DMS79 treated with DMSO at 0.1 percent for 48 hours (cell line): Measurements from ENCODE around the gene GARIN5B.

Experiments
- DNase-seq: peaks from one replicate; lab custom pipeline; 2025; lab: John Stamatoyannopoulos, UW

Gene GARIN5B

DNA sequence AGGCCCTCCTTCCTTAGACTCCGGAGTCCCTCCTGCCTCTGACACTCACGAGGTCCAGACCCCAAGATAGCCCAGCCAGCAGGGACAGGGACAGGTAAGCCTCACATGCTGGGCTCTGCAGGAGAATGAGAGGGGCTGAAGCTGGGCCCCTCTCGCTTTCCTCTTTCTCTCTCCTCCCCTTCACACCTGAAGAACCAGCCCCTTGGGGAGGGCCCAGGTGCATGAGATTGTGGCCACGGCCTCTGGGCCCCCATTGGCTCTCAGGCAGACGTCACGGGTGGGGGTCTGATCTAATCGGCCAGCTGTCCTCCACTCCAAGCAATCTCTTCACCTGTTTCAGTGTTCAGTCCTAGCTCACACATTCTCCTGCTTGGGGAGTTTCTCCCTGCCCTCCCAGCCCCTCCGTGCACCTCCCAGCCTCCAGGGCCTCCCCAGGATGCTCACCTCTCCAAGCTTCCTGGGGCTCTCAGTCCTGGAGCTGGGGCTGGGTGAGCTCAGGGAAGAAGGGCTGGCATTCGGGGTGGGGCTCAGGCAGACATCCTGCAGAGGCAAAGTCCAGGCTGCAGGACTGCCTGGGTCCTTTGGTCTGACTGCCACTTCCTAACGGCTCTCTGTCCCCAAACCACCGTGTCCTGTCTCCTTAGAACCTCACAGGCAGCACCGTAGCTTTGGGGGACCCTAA lies 40.7 kb downstream of the GARIN5B start:
- no peak for DNase-seq

DNA sequence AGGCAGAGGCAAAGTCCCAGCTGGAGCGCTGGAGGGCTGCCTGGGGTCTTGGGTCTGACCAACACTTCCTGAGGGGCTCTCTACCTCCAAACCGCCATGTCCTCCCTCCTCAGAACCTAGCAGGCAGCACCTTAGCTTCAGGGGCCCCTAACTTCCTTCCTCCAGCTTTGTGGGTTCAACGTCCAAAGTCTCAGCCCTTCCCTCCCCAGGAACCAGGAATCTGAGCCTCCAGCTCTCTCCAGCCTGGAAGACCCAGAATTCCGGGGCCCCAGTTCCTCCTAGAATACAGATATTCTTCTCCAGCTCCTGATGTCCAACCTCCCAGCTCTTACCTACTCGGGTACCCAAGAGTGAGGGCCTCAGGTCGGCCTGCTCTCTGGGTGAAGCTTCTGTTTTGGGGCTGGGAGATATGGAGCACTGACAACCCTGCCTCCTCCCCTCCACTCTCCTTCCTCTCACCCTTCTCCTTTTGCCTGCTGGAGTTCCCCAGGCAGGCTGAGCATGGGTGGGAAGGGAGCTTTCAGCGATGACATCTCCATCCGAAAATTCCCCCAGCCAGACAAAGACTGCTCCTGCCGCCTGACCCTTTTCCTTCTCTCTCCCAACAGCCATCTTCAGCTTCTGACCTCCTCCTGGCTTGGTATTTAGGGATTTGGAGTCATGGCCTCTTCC lies 41.5 kb downstream of the GARIN5B start:
- no peak for DNase-seq

DNA sequence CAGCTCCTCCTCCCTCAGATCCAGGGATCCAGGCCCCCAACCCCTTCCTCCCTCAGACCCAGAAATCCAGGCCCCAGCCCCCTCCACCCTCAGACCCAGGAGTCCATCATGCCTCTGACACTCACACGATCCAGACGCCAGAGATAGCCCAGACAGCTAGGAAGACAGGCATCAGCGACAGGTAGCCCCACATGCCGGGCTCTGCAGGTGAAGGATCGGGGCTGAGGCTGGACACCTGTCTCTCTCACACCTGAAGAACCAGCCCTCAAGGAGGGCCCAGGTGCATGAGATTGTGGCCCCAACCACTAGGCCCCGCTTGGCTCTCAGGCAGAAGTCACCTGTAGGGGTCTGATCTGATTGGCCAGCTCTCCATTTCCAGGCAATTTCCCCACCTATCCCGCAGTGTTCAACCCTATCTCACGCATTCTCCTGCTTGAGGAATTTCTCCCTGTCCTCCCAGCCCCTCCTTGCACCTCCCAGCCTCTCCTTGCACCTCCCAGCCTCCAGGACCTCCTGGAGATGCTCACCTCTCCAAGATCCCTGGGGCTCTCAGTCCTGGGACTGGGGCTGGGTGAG lies 42.1 kb downstream of the GARIN5B start:
- no peak for DNase-seq

DNA sequence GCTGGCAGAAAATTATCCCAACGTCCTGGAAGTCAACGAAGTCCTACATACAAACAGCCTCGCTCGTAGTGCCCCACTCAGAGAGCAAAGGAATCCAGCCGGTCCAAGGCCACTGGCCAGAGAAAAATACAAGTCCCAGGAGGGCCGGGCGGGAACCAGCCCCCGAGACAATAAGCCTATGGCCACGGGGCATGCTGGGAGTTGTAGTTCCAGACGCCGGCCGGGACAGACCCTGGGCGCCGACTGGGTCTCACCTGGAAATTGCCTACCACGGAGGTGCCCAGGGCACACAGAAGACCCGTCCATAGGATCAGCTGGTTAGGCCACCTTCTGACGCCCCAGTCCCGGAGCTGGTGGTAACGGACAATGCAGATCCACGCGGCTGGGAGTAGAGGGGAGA lies 43.3 kb downstream of the GARIN5B start:
- no peak for DNase-seq

DNA sequence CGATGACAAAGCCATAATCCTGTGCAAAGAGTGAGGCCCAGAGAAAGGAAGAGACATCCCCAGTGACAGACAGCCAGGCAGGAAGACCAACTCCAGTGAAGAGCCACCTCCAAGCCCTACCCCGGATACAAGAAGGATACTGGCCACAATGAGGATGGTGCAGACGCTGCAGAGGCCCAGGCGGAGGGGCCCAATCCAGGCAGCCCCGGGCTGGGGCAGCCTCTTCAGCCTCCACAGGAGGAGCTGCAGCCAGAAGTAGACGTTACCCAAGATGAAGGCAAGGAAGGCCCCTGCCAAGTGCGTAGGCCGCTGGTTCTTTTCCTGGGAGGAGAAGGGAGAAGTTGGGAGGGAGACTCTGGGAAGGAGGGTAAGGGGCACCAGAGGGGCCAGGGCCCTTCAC lies 46.4 kb downstream of the GARIN5B start:
- no peak for DNase-seq

DNA sequence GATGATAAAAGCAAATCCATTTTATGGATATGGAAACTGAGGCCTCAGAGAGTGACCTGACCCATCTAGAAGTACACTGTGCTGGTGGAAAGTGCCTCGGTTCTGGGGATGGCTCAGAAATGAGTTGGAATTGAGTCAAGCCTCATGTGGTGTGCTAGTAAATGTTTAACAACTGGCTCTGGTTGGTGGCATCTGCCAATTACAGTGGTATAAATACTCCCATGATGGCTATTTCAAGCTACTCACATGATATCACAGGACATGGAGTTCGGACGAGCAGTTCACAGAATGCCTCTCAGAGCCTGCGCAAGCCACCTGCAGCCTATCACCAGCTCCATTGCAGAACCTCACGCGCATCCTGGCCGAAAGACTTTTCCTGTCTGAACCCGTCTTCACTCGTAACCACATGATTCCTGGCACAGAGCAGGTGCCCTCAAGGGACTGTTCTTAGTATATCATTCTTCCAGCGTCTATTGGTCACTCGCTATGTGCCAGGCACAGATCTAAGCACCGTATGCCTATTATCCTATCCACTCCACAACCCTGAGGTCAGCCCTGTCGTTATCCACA lies 47.0 kb downstream of the GARIN5B start:
- no peak for DNase-seq

DNA sequence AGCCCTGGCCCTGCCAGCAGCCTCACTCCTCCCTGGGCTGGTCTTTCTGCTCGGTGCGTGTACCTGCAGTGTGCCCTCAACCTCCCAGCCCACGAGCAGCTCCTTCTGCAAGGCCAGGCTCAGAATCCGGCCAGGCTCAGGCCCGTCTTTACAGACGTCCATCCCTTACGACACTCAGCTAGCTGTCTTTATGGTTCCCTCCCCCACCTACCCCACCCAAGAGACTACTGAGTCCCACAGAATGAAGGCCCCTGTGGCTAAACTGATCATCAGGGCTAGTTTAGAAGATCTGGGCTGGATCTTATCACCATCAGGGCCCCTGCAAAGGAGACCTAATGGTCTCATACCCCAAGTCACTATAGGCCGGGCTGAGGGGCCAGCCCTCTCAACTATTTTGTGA lies 48.7 kb downstream of the GARIN5B start:
- no peak for DNase-seq

DNA sequence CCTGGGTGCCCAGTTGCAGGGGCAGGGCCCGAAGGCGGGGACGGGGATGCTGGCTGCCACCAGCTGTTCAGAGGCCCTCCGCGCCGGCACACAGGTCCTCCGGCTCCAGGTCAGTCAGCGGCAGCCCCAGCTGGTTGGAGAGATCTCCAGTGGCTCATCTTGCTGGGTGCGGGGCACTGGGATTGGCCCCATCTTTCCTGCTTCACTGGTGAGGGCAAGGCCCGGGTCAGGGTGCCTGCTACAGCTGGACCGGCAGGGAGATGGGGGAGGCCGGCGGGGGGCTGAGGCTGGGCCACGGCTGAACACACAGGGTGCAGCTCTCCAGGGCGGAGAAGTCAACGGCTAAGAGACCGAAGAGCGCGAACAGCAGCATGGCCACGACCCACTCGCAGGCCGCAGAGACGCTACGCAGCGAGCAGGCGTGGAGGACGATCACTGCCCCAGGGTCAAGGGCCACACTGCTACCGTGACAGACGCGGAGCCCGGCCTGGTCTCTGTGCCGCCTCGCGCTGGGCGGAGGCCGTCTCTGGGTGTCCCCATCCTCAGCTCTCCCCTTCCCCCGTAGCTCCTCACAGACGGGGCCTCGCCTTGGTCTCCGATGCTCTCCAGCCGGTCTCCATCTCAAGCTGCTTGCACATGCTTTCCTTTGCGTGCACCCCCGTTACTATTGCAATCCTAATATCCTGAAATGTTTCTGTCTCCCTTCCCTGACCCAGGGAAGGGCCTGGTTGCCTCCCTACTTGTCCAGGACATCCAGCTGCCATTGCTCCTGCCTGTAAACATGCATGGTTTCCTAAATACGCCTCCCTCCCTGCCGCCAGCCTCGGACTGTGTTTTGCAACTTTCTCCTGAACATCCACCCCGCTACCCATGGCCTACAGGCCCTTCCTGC lies 50.2 kb downstream of the GARIN5B start:
- no peak for DNase-seq

DNA sequence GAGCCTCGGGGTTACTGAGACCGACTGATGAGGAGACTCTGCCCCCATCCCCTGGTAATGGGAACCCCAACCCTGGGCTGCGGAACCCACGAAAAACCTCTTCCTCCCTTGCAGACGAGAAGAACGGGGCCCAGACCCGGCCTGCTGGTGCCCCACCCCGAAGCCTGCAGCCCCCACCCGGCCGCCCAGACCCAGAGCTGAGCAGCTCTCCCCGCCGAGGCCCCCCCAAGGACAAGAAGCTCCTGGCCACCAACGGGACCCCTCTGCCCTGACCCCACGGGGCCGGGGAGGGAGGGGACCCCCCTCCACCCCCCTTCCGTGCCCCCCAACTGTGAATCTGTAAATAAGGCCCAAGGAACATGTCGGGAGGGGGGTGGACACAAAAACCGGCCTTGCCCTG lies 51.3 kb downstream of the GARIN5B start:
- DNase-seq = no peak

DNA sequence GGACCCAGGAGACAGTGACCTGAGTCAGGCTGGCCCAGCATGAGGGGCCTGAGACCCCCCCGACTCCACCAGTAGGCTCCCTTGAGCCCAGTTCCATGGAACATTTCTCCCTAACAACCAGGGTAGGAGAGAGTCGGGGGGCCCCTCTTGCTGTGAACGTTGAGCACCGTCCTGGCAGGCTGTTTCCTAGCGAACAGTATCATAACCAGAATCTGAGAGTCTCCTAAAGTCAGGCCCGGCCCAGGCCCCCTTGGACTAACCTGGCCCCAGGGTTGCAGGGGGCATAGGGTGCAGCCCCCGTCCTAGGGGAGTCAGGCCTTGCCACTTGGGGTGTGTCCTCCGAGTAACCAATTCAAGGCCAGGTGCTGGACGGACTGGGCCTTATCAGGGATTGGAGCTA lies 51.7 kb downstream of the GARIN5B start:
- DNase-seq = no peak

DNA sequence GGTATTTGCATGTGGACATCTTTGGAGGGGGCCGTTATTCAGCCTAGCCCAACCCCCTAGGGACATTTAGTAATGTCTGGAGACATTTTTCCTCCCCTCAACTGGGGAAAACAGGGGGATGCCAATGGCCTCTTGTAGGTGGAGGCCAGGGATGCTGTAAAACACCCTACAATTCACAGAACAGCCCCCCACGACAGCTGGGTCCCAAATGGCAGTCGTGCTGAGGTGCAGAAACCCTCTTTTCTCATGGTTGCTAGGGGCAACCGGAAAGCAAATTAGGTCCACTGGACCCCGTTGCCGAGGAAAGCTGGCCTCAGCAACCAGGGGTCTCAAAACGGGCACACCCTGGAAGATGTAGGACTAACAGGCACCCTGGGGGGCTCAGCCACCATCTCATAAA lies 52.6 kb downstream of the GARIN5B start:
- no peak for DNase-seq

DNA sequence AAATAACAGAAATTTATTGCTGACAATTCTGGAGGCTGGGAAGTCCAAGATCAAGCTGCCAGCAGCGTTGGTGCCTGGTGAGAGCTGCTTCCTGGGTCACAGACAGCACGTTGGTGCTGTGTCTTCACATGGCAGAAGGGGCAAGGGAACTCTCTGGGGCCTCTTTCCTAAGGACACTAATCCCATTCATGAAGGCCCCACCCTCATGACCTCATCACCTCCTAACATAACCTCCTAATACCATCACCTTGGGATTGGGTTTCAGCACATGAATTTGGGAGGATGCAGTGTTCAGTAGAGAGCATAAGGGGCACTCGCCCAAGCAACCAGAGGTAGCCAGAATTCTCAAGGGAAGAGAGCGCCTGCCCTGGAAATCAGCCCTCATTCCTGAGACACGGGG lies 53.6 kb downstream of the GARIN5B start:
- DNase-seq = no peak

DNA sequence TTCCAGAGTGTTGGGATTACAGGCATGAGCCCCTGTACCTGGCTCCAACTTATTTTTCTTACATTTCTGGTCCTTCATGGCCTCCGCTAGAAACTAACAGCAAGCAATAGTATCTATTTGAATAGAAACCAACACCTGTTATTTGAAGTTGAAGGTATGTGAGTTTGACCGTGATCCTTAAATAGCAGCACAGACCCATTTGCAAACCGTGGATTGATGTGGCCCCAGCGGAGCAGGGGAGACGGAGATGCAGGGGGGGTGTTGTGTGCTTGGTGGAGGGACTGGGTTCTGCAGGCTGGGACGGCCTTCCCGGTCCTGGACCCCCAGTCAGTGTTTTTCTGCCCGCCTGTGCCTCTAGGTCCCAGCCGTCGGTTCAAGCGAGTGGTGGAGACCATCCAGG lies 54.8 kb downstream of the GARIN5B start:
- no peak for DNase-seq

DNA sequence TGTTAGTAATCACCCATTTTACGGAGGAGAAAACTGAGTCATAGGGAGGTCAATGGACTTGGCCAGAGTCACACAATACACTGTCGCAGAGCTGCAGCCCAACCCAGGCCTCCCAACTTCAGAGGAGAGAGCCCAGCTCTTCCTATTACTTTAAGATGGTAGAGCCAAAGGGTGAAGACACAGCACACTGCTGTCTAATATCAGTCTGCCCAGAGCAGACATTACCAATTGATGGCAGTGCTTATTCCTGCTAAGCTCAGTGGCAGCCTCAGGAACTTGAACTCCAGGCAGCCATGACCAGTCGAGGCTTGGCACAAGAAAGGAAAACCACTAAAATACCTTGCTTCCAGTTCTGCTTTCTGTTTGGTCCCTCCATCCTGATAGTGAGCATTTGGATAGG lies 56.3 kb downstream of the GARIN5B start:
- DNase-seq = no peak

DNA sequence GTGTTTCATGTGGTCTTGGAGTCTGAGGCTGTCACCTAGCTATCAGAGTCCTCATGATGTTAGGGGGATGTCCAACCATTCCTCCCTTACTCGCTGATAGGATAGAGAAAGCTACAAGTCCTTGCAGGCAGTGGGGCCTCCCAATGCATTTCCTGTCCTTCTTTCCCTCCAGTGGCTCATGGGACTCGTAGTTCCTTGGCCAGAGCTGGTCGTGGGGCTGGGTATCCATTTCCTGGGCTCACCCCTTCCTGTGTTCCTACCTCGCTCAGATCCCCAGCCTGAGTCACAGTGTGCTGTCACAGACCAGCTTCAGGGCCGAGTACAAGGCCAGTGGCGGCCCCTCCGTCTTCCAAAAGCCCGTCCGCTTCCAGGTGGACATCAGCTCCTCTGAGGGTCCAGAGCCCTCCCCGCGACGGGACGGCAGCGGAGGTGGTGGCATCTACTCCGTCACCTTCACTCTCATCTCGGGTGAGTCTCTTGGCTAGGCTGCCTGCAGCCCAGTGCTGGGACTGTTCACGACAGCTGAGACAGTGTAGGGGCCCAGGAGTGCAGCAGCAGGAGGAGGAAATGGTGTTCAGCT lies 57.0 kb downstream of the GARIN5B start:
- DNase-seq = no peak

DNA sequence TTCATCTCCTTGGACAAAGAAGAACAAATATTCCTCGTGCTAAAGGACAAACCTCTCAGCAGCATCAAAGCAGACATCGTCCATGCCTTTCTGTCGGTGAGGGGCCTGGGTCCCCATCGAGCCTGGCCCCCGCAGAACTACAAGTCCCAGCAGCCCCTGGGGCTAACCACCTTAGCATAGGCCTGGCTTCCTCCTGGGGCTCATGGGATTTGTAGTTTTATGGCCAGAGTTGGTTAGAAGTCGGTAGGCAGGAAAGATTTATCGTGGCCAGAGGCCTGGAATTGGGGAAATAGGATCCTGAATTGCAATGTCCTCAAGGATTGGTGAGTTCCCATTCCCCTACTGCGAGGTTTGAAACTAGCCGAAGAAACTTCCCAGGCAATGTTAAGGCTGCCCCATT lies 57.6 kb downstream of the GARIN5B start:
- no peak for DNase-seq

DNA sequence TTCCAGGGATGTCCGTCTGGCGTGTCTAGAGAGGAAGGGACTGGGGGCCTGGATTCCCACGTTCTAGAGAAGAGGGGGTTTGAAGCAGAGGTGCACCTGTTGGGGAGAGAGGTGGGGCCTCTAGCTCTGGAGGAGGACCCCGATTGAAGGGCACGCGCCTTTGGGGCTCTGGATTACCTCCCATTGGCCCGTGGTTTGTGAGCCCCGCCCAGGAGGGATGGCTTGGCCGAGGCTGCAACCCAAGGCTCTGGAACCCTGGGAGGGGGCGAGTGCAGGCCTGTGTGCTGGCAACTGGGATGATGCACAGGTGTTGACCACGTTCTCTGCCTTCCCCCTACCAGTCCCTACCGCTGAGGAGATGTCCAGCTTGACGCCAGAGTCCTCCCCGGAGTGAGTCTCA lies 58.1 kb downstream of the GARIN5B start:
- no peak for DNase-seq
